Measurements from ENCODE around the gene ALPL.

Gene ALPL

DNA sequence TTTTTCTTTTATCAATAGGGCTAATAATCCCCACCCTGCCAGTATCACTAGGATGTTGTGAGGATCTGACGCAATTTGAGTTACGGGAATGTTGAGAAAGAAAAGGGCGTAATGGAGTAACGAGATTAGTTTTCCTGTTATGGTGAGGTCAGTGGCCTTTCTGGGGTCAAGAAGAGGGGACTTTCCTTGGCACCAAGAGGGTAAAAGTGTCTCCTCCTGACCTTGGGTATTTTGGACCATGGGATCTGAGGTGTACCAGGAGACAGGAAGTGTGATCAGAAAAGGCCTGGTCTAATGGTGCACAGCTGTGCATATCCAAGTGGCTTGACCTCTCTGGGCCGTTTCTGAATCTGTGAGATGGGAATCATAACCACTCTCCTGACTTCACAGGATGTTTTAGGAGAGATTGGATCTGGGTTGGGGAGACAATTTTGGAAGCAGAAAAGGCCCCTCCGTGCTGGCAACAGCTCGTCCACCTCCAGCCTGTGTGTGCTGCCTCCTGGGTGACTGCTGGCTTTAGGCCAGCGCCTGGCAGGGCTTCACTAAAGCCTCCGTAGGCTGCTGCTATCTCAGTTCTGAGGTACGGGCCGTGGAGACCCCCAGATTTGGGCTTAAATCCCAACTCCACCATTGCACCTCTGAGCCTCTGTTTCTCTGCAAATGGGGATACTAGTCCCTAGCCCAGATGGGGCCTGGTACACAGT lies 37.1 kb downstream of the ALPL start:
- no peak for DNase-seq (ENCODE audit: low read depth, low spot score)
- no peak overlapping the region for H3K4me3 ChIP-seq (ENCODE audit: low read depth, low read length)
- no peak for TF ChIP-seq CTCF (IDR thresholded peaks at IDR 0.05; ENCODE audit: insufficient read depth, low read length, missing control alignments)
- ChIA-PET POLR2A (no interaction called here), CTCF (interaction anchor here (0.9 to 4.0 kb wide), 3 partner anchors 10 to 35 kb away, joined by 4 to 29 read pairs (median 4); no protein-coding TSS in a partner anchor)

DNA sequence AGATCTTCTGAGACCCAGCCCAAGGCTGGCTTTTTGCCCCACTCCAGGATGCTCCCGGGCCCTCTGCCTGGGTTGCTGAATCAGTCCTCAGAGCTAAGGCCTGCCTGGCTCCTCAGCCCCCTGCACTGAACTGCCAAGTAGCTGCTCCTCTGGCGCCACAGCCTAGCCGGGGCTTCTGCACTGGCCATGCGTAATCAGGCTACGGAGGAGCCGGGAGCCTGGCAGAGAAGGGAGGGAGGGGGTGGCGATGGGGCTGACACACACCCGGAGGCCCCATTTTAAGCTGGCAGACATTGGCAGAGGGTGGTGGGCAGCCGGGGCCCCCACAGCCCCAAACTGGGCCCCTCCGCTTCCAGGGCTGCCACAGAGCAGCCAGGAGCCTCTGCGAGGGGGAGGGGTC lies 38.7 kb downstream of the ALPL start:
- H3K4me3 ChIP-seq (ENCODE audit: low read depth, low read length), result no peak overlapping the region
- TF ChIP-seq CTCF (IDR thresholded peaks at IDR 0.05; ENCODE audit: insufficient read depth, low read length, missing control alignments), result no peak
- no peak for DNase-seq (ENCODE audit: low read depth, low spot score)
- CTCF ChIA-PET, result interaction anchor here (1.0 to 4.0 kb wide), 3 partner anchors 12 to 57 kb away, joined by 3 to 29 read pairs (median 3); no protein-coding TSS in a partner anchor
- POLR2A ChIA-PET, result interaction anchor here (0.6 kb wide), 1 partner anchor 96 kb away, joined by 3 read pairs; no protein-coding TSS in a partner anchor

DNA sequence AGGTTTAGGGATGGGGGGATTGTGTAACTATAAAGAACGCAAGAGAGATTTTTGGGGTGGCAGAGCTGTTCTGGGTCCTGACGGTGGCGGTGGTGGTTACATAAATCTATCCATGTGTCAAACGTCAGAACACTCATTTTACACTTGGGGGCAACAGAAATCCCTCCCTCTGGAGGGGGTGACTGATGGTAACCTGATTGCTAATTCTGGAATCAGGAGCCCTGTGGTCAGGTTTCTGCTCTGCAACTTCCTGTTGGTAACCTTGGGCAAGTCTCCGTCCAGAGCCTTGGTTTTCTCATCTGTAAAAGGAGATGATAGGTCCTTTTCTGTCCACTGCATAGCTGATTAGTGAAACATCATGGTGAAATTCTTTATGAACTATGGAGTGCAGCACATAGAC lies 40.9 kb downstream of the ALPL start:
- ChIA-PET POLR2A (no interaction called here), CTCF (interaction anchor here (1.1 to 1.5 kb wide), 3 partner anchors 12 to 180 kb away, joined by 3 to 4 read pairs (median 3); no protein-coding TSS in a partner anchor)
- DNase-seq (ENCODE audit: low read depth, low spot score), result no peak
- H3K4me3 ChIP-seq (ENCODE audit: low read depth, low read length), result no peak overlapping the region
- no peak for TF ChIP-seq CTCF (IDR thresholded peaks at IDR 0.05; ENCODE audit: insufficient read depth, low read length, missing control alignments)

GRCh38 chr1:21550866-21551475 lies 41.7 kb downstream of the ALPL start:
- CTCF ChIA-PET, result interaction anchor here (0.8 to 1.5 kb wide), 5 partner anchors 11 to 181 kb away, joined by 3 to 4 read pairs (median 3); no protein-coding TSS in a partner anchor
- no peak for DNase-seq (ENCODE audit: low read depth, low spot score)

GRCh38 chr1:21552715-21553114 lies 43.5 kb downstream of the ALPL start:
- ChIA-PET POLR2A (no interaction called here), CTCF (interaction anchor here (1.1 to 1.5 kb wide), 2 partner anchors 12 to 43 kb away, joined by 3 to 5 read pairs; partner anchors contain the start of gene ALPL)
- DNase-seq (ENCODE audit: low read depth, low spot score), result peak; percentile 90
- H3K4me3 ChIP-seq (ENCODE audit: low read depth, low read length), result no peak overlapping the region
- no peak for TF ChIP-seq CTCF (IDR thresholded peaks at IDR 0.05; ENCODE audit: insufficient read depth, low read length, missing control alignments)

More at GRCh38 chr1:21550866-21551475, 41.7 kb downstream of the ALPL start:
- POLR2A ChIA-PET, result no interaction called here
- no peak overlapping the region for H3K4me3 ChIP-seq (ENCODE audit: low read depth, low read length)
- no peak for TF ChIP-seq CTCF (IDR thresholded peaks at IDR 0.05; ENCODE audit: insufficient read depth, low read length, missing control alignments)
